ENCODE measurements around the gene COL4A2.

DNA sequence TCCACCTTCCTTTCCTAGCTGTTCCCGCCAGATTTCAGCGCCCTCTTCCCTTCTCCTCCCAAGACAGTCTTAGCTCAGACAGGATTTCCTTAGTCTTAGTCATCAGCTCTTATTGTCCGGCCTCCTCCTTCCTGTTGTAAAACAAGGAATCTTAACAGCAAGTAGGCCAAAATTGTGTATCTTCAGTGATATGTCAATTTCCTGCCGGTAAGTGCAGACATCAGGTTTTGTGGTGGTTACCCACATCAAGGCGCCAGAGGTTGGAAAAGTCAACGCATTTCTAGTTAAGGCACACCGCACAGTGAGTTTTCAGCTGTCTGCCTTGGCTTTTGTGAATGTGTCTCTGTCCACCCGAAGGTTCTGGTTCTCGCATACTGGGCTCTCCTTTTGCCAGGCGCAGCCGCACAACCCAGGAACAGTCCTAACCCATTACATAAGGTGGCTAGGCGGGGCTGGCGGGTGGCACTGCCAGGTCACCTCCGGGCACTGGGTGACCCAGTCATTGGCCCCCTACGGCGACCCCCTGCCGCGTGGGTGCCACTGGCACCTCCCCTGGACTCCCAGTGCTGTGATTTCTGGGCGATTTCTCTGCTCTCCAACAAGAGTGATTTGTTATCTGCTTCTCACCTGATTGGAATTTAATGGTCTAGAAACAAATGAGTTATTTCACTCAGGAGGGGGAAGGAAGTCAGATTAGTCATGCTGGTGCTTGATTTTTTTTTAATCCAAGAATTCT is 12.9 kb downstream of the COL4A2 start:
- TF ChIP-seq CTCF (IDR thresholded peaks at IDR 0.05) (no peak), EP300 (IDR thresholded peaks at IDR 0.05) (no peak), POLR2AphosphoS5 (IDR thresholded peaks at IDR 0.05) (no peak)

All from suprapubic skin (tissue), 4 donors.